Activated effector memory CD4-positive, alpha-beta T cell treated with anti-CD3 and anti-CD28 coated beads, Interleukin-2, amount 50 U/mL, for 16 hours (primary cell): Measurements from ENCODE around the gene MEN1.
"Not testable (repeated sequence)": the region's sequence is repeated elsewhere in the genome, so short reads cannot be mapped to it uniquely, and the experiment has no call there.

Source experiments
- DNase-seq: peaks from one replicate; pipeline ENCODE4 v3.0.0-alpha.2; 2020

Gene MEN1

DNA sequence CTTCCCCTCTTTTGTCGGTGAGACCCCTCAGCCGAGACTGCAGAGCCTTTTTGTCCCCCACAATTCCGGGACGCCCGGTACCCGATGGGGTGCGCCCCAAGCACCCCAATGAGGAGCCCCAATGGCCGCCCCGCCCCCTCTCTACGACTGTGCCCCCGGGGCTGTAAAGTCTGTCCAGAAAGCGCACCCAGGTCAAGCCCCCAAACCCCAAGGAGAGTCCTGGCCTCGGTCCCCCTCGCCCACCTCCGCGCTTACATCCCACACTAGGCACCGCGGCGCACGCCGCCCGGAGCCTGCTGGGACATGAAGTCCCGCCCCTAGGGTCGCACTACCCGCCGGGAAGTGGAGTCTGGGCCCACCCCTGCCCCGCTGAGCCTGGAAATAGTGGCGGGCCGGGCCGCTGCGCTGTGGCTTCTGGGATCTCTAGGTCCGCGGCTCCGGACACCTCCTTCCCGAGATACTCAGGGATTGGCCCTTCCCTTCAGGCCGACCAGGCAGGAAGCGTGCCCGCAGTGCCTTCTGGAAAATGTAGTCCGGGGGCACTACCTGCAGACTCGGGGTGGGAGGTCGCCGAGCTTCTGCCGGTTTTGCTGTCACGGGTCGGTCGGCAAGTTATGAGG is at the start of gene MEN1:
Gene MEN1, minus strand, starts transcription at position 281 of the 620 bp plus-strand sequence. CDS start 442 bp downstream, outside the sequence.
- DNase-seq = peak; percentile 91

DNA sequence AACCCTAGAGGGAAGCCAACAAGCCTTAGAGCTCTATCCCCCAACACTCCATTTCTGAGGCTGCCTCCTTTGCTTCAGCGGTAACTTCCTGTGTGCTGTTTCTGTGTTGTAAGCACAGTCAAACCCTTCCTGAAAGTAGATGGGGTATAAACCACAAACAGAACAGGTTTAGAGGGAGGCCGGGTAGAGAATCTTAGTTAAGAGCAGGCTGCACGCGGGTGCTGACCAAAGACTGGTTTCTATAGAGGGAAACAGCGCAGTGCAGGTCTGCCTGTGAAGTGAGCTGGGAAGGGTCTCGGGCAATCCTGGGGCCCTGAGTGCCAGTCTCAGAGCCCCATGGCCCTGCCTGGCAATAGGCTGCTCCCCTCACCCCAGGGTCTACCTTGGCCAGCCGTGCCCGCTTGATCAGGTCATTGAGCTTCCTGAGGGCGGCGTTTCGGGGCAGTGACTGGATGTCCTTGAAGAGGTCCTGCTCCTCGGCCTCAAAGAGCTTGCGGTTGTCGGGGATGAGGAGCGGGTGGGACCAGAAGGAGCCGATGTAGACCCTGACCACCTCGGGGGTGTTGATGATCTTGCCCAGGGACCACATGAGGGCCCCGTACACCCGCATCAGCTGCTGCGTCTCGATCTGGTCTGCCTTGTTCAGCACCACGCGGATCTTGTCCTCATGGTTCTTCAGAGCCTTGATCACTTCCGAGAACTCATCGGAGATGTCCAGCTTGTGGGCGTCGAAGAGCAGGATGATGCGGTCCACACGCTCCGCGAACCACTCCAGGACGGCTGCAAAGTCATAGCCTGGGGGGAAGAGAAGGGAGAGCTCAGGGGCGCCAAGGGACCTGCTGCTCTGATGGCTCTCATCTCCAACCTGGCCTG is 49.4 kb upstream of the MEN1 start:
- peak; percentile 84 for DNase-seq

GRCh38 chr11:64858467-64859263 is 48.3 kb upstream of the MEN1 start:
- peak; percentile 87 for DNase-seq

DNA sequence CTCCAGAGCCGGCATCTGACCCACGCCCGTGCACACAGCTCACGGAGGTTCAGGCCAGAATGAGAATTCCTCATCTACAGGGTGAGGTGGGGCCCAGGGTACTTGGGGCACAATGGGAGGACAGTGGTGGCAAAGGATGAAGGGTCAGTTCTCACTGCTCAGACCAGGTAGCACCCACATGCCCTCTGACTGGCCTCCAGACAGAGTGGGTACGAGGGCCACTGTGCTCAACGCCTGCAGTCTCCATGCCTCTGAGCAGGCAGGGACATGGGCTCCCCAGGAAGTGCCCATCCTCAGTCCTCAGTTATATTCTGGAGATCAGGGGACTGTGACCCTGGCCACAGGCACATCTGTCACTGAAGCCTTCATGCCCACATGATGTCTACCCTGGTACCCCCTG is 47.1 kb upstream of the MEN1 start:
- no peak for DNase-seq

GRCh38 chr11:64856382-64857227 is 46.3 kb upstream of the MEN1 start:
- peak; percentile 84 for DNase-seq

- no peak for DNase-seq
These were observed 45.4 kb upstream of the MEN1 start for GRCh38 chr11:64855596-64856304.

DNA sequence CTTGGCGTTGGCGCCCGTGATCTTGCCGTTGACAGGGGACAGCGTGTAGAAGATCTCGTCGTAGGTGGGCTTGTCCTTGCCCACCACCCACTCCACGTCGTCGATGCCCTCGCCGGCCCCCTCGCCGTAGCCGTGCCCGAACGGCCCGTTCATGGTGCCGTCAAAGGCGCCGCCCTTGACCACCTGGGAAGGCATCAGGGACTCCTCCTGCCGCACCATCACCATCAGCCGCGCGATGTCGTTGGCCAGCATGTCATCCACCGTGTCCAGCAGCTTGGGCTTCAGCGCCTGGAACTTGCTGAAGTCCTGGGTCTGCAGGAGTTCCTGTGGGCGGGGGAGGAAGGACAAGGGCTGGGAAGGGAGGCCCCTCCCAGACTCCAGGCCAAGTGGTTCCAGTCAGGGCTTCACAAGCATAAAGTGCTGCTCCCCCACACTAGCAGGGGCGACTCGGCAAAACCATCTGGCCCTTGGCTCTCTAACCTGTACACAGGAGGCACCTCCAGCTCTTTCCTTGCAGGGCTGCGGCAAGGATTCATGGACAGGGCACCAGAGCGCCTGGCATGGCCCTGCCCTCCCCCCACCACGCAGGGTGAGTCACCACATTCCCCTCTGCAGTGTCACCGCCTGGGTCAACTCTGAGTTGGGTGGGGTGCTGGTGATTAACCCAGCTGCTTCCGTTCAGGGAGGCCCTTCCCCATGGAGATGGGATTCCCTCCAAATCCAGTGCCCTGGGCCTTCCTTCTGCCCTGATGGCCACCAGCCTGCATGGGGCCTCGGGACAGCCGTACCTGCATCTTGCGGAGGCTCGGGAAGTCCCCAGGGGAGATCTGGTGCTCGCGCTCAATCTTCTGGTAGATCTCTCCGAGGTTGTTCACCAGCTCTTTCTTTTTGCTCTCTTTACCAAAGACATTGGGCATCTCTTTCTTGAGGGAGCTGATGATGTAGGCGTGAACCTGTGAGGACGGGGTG is 44.5 kb upstream of the MEN1 start:
- DNase-seq = peak; percentile 87

DNA sequence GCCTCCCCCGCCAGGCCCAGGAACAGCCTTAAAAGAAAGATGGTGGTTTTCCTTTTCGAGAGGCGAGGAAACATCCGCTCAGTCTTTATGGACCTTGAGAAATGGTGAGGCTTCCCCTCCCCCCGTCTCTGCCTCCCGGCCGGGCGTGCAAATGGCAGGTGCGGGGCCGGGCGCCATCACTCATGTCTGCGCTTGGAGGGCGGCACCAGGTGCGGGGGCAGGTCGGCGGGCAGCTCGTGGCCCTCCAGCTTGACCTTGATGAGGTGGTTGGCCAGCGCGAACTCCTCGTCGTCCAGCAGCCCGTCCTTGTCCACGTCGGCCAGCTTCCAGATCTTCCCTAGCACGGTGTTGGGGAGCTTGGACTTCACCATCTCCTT is 43.8 kb upstream of the MEN1 start:
- DNase-seq = no peak

GRCh38 chr11:64853709-64854108 is 43.4 kb upstream of the MEN1 start:
- DNase-seq = peak; percentile 75

GRCh38 chr11:64852804-64853509 is 42.6 kb upstream of the MEN1 start:
- DNase-seq = no peak

GRCh38 chr11:64851831-64852351 is 41.5 kb upstream of the MEN1 start:
- no peak for DNase-seq

DNA sequence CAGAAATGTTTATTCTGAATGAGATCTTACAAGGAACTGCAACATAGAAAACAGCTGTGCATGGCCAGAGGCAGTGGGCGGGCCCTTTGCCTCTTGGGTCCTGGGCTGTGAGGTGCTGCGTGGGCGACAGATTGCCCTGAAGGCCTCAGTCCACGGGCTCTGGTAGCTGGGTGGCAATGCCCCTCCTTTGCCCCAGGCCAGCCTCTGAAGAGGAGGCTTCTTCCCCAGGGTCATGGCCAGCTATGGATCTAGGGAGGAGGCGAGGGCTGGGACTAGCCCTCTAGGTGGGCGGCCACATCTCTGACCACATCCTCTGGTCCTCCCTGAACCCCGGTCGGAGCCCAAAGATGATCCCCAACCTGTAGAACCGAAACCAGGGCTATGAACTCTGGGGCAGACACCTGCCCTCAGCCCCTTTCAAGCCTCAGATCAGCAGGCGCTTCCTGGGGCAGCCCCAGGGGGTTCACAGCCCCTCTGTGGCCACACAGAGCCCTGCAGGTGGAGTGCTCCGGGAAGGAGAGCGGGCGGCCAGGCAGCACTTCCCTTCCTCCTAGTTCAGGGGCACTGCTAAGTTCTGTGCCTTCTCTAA is 40.7 kb upstream of the MEN1 start:
- DNase-seq = peak; percentile 86

DNA sequence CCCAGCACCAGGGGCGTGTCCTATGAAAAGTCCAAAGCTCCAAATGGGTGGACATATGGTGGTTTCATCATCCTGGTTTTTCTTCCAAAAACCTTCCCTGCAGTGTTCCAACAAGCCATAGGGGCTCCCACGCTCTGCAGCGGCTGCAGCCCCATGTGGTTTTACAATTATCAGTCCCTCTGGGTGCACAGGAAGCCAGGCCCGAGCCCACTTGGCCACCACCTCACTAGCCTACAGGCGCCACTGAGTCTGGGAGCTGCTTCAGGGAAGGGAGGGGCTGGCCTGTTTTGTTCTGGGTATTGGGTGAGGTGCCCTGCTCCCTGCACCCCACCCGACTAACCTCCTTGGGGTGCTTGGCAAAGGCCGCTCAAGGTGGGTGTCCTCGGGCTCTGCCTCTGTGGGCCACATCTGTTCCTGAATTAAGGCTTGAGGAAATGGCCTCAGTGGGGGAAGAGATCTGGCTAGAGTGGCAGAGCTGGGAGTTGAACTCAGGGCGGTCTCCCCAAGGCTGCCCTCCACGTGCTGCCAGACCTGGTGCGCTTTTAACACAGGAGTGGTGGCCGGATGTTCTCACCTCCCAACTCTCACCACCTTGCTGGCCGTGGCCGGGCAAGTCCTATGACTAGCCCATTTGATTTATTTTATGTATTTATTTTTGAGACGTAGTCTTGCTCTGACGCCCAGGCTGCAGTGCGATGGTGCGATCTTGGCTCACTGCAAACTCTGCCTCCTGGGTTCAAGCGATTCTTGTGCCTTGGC is 39.4 kb upstream of the MEN1 start:
- peak; percentile 64 for DNase-seq

DNA sequence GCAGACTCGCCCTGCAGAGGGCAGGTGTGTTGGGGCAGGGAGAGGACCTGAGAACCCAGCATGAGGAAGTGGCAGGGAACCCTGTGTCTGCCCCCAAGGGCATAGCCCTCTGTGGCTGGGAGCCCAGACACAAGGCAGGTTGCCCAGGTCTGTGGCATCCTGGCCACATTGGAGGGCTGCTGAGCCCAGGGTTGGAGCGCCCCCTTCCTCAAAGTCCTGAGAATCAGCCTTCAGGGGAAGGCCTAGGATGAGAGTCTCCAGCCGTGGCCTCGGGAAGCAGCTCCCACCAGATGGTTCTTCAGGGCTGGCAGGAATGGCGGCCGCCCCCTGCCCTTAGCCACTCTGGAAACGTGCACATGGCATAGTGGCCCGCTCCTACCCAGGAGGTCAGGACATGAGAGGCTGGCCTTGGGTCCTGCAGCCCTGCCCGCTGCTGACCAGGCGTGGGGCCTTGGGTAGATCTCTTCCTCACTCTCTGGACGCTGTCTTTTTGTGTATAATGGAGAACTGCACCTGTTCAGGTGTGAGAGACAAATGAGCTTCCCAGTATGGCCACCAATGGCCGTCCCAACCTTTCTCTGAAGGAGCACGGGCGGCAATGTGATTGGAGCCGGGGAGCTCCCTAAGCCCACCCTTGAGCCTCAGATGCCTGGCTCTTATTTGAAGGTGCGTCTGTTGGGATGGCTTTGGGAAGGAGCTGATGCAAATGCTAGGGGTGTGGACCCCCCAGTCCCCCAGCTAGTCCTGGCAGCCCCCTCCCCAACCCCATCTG is 38.7 kb upstream of the MEN1 start:
- DNase-seq = peak; percentile 71

DNA sequence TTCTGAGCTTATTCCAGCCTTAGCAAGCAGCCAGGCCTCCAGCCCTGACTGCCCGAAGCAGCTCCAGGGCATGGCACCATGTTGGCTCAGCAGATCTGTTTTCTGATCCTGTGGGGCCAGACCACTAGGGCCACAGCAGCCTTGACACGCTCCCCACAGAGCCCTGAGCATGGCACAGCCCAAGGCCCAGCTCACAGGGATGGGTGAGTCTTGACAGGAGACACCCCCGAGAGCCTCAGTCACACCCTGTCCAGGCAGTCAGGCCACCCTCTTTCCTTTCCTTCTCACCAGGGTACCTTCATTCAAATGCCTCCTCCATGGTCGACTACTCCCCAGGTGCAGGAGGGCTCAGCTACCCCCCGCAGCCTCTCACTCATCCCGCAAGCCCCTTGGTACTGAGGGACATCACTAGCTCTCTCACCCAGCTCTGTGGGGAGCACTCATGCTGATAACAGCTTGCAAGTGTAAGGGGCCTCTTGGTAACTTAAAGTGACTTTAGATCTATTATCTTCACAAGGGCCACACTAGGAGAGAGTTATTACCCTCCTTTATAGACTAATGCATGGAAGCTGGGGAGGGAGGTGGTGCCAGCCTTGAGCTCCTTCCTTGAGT is 38.0 kb upstream of the MEN1 start:
- DNase-seq = peak; percentile 63

DNA sequence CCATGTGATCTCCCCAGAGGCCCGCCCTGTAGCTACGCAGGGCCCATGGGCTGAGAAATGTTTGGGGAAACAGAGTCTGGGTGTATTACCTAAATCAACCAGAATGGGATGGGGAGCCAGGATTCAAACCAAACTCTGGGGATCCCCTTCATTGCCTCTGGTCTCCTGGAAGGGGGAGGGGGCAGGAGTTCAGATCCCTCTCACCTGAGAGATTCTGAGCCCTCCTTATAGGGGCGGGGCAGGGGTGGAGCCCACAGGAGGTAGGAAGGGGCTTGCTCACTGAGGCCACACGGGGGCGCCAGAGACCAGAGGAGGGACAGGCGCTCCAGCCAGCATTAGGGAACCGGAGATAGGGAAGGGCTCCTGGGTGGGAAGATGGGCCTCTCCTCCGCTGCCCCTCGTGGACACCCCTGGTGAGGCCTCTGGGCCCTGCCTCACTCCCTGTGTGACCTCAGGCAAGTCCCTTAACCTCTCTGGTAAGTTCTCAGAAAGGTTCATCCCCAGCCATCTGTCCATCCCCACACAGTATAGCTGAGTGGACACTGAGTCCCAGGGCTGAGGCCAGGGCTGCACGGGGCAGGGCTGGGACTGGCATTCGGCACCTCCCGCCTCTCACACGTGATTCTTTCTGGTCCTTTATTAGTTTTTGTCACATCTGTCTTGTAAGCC is 36.8 kb upstream of the MEN1 start:
- peak; percentile 97 for DNase-seq

- not testable (repeated sequence) for DNase-seq
These were observed 35.4 kb upstream of the MEN1 start for GRCh38 chr11:64845776-64846129.
